ENCODE results near the gene ETDB.
"Not testable (repeated sequence)": the region's sequence is repeated elsewhere in the genome, so short reads cannot be mapped to it uniquely, and the experiment has no call there.

GRCh38 chrX:135097196-135097744 is 23.1 kb downstream of the ETDB start:
- TF ChIP-seq CTCF (IDR thresholded peaks at IDR 0.05); POLR2AphosphoS5 (IDR thresholded peaks at IDR 0.05; ENCODE audit: insufficient read depth in 1 of 2, low read depth in 1 of 2): not testable (repeated sequence)
